Jurkat, Clone E6-1 (cell line): Measurements from ENCODE around the gene HINT1.
A peak's percentile ranks its signal among the peaks of the same experiment; 100 is the strongest.
"Not testable (repeated sequence)": the region's sequence is repeated elsewhere in the genome, so short reads cannot be mapped to it uniquely, and the experiment has no call there.

Source experiments
- DNase-seq: peaks from one replicate; pipeline ENCODE4 v3.0.0-alpha.2; 2011; ENCODE audit warnings: low read depth, low spot score
- H3K4me3 ChIP-seq: 2 replicates; pipeline ENCODE4 v1.5.1; 2011; ENCODE audit warnings: mild to moderate bottlenecking, low read length, control low read depth, moderate library complexity

The HINT1 gene

GRCh38 chr5:131182839-131183238 is 17.8 kb upstream of the HINT1 start:
- no peak overlapping the region for H3K4me3 ChIP-seq
- no peak for DNase-seq

- DNase-seq, result no peak
- no peak overlapping the region for H3K4me3 ChIP-seq
Measured at GRCh38 chr5:131180407-131180806, 15.4 kb upstream of the HINT1 start.

GRCh38 chr5:131171276-131171810 is 6.3 kb upstream of the HINT1 start:
- DNase-seq, result no peak
- H3K4me3 ChIP-seq, result peak overlapping the region; percentile 90

GRCh38 chr5:131170540-131171275 is 5.7 kb upstream of the HINT1 start, which contains the start of gene LYRM7:
Gene LYRM7, plus strand, starts transcription at chr5:131170944. Its CDS starts 77 bp downstream, at chr5:131171021.
- peak within 1 kb of the TSS; percentile 90 for H3K4me3 ChIP-seq
- DNase-seq, result peak; percentile 100

GRCh38 chr5:131169810-131170539 is 4.9 kb upstream of the HINT1 start:
- no peak for DNase-seq

GRCh38 chr5:131167615-131168014 is 2.6 kb upstream of the HINT1 start:
- H3K4me3 ChIP-seq, result no peak overlapping the region
- no peak for DNase-seq

More at GRCh38 chr5:131169810-131170539, 4.9 kb upstream of the HINT1 start:
- peak overlapping the region; percentile 90 for H3K4me3 ChIP-seq

GRCh38 chr5:131164191-131165118 is 601 bp downstream of the HINT1 start:
- peak overlapping the region; percentile 87 for H3K4me3 ChIP-seq
- DNase-seq, result peak; percentile 41

- peak overlapping the region; percentile 87 for H3K4me3 ChIP-seq
- peak; percentile 42 for DNase-seq
Measured at GRCh38 chr5:131163276-131164119, 1.6 kb downstream of the HINT1 start.

GRCh38 chr5:131160134-131160533 is 4.9 kb downstream of the HINT1 start:
- DNase-seq, result no peak
- no peak overlapping the region for H3K4me3 ChIP-seq

- no peak overlapping the region for H3K4me3 ChIP-seq
- DNase-seq, result no peak
Measured at GRCh38 chr5:131156957-131157356, 8.1 kb downstream of the HINT1 start.

- no peak overlapping the region for H3K4me3 ChIP-seq
- DNase-seq, result peak; percentile 60
Measured at GRCh38 chr5:131156385-131156784, 8.7 kb downstream of the HINT1 start.

- DNase-seq, result no peak
- H3K4me3 ChIP-seq, result no peak overlapping the region
Measured at GRCh38 chr5:131151216-131151615, 13.8 kb downstream of the HINT1 start.

GRCh38 chr5:131150408-131150807 is 14.6 kb downstream of the HINT1 start:
- DNase-seq, result no peak
- no peak overlapping the region for H3K4me3 ChIP-seq

- H3K4me3 ChIP-seq, result no peak overlapping the region
- no peak for DNase-seq
Measured at GRCh38 chr5:131148835-131149234, 16.2 kb downstream of the HINT1 start.

- DNase-seq, result no peak
- no peak overlapping the region for H3K4me3 ChIP-seq
Measured at GRCh38 chr5:131147258-131147657, 17.8 kb downstream of the HINT1 start.

GRCh38 chr5:131142970-131143617 is 22.0 kb downstream of the HINT1 start:
- no peak overlapping the region for H3K4me3 ChIP-seq
- no peak for DNase-seq

- no peak for DNase-seq
- no peak overlapping the region for H3K4me3 ChIP-seq
Measured at GRCh38 chr5:131139321-131139720, 25.7 kb downstream of the HINT1 start.

GRCh38 chr5:131138406-131138805 is 26.6 kb downstream of the HINT1 start:
- DNase-seq, H3K4me3 ChIP-seq: not testable (repeated sequence)
